Pons (tissue), 1 donor: ENCODE data around the gene CGB3.

Experiments
- DNase-seq: peaks from one replicate; pipeline ENCODE4 v3.0.0-alpha.2; 2016; ENCODE audit warnings: low spot score

The CGB3 gene

DNA sequence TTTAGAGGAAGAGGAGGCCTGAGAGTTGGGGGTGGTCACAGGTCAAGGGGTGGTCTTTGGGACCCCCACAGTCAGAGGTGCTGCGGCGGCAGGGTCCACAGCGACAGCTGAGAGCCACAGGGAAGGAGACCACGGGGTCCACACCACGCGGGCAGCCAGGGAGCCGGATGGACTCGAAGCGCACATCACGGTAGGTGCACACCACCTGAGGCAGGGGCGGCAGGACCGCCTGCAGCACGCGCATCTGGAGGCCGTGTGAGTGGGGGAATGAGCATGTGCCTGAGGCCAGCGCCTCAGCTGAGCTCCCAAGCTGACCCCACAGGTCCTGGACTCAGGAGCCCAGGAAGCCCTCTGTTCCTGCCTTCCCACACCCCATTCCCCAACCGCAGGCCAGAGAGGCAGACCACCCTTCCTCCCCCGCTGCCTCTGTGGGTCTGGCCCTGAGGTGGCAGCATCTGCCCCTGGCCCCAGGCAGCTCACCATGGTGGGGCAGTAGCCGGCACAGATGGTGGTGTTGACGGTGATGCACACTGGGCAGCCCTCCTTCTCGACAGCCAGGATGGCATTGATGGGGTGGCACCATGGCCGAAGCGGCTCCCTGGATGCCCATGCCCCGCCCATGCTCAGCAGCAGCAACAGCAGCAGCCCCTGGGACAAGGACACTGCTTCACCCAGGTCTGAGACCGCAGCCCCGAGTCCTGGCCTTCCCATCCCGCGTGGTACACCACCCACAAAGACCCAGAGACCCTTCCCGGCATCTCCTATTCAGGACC lies 7.9 kb downstream of the CGB3 start:
- DNase-seq = no peak

DNA sequence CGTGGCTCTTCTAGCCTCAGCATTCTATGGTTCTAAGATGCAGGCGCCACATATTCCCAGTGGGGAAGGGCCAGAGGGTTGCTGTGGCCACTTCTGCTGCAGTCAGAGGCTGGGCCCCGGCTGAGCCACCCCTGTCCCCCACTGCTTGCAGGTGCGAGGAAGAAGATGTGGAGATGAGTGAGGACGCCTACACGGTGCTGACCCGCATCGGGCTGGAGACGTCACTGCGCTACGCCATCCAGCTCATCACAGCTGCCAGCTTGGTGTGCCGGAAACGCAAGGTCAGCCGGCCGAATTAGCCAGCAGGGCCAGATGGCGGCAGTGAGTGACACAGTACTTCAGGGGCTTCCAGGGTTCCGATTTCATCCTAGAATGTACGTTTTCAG lies 9.3 kb downstream of the CGB3 start:
- DNase-seq = no peak

DNA sequence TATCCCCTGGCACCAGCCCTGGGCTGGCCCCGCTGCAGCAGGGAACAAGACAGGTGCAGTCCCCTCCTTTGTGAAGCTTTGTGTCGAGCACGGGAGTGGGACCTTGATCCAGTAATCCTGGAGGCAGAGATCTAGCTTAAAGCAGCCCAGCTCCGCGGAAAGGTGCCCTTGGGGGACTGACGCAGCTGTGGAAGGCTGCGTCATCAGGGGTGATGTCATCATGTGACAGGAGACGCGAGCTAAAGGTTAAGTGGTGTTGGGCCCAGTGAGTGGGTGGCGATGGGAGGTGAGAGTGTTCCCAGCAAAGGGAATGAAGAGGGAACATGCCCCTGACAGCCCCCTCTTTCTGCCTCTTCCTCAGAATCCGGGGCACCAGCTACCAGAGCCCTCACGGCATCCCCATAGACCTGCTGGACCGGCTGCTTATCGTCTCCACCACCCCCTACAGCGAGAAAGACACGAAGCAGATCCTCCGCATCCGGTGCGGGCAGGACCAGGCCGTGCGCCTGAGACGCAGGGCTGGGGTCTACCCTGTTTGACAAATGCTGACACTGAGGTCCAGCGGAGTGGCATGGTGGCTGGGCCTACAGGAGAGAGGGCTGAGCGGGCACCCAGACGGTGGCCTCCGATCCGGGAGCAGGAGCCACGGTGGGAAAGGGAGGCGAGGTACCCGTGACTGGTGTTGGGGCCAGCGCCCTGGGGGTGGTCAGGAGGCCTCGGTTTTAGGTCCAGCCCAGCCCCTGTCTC lies 9.8 kb downstream of the CGB3 start:
- no peak for DNase-seq

DNA sequence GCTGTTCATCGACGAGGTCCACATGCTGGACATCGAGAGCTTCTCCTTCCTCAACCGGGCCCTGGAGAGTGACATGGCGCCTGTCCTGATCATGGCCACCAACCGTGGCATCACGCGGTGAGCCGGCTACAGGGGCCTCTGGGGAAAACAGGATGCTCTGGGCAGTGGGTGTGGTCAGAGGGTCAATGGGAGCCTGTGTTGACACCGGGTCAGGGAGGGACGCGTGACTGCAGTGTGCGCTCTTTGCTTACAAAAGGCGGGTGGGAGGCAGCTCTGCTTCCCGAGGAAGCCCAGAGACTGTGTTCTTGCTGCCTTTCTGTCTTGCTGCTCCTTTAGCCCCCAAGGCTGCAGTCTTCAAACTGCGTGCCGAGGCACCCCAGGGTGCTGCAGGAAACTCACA lies 12.9 kb downstream of the CGB3 start:
- DNase-seq = no peak

DNA sequence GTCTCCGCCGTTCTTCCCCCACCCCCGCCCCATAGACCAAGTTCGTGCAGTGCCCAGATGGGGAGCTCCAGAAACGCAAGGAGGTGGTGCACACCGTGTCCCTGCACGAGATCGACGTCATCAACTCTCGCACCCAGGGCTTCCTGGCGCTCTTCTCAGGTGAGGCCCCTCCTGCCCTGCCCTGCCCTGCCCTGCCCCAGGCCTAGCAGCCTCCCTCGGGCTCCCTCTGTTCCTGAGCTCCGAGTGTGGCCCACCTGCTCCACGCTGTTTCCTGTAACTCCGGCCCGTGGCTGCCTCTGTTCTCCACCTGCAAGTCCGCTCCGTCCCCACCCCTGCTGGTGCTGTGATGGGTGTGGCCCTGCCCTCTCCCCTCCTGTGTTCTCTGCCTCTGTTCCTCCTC lies 13.7 kb downstream of the CGB3 start:
- no peak for DNase-seq

DNA sequence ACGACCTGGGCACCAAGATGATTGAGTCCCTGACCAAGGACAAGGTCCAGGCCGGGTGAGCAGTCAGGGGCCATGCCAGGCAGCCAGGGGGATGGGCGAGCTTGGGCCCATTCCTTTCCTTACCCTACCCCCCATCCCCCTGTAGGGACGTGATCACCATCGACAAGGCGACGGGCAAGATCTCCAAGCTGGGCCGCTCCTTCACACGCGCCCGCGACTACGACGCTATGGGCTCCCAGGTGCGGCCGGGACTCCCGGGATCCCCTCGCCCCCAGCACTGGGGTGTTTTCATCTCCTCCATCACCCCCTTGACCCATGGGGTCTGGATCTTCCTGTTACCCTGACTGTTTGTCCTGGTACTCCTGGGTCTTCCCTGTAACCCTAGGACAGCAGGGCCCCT lies 14.3 kb downstream of the CGB3 start:
- DNase-seq = no peak

DNA sequence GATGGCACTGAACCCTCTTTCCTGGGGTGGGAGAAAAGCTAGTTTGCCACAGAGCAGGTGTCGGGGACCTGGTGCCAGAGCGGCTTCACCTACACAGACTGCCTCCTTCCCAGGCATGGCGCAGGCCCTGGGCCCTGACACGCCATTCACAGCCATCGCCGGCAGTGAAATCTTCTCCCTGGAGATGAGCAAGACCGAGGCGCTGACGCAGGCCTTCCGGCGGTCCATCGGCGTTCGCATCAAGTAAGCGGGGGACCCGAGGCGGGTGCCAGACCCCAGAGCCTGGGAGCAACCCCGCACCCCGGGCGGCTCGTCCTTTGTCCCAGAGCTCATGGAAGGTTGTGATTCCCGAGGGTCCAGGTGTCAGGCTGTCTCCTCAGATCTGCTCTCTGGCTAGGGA lies 17.2 kb downstream of the CGB3 start:
- no peak for DNase-seq

DNA sequence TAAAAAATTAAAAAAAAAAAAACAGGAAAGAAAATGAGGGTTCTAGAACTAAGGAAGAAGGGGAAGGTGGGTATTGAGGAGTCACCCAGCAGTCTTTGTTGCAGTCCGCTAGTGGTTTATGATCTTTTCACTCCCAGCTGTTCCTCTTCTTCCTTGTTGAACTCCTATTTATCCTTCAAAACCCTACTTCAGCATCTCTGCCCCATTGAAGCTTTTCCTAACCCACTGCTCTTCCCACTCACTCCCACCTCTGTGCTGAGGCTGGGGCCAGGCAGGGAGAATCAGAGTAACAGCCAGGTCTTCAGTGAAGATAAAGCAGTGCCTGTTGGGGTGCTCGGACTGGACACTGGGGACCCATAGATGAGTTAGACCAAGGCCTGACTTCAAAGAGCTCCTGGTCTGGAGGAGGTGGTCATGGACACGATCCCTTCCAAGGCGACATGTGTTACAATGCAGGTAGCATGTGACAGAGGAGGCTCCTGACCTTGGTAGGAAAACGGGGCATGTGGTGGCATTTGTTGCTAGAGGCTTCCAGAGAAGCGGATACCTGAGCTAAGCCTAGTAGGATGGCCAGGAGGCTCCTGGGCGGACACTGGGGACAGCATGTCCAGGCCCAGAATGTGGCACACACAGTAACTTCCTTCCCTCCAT lies 19.0 kb downstream of the CGB3 start:
- no peak for DNase-seq

DNA sequence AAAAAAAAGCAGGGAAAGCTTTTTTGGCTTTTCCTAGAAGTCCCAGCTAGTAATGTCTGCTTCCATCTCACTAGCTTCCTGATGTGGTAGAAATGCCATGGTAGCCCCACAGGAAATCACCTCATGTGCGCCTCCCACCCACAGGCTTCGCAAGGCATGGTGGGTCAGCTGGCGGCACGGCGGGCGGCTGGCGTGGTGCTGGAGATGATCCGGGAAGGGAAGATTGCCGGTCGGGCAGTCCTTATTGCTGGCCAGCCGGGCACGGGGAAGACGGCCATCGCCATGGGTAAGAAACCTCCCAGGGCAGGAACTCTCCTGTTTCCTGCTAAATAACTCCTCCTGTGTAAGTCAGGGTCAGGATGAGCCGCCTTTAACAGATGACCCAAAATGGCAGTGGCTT lies 20.0 kb downstream of the CGB3 start:
- no peak for DNase-seq

DNA sequence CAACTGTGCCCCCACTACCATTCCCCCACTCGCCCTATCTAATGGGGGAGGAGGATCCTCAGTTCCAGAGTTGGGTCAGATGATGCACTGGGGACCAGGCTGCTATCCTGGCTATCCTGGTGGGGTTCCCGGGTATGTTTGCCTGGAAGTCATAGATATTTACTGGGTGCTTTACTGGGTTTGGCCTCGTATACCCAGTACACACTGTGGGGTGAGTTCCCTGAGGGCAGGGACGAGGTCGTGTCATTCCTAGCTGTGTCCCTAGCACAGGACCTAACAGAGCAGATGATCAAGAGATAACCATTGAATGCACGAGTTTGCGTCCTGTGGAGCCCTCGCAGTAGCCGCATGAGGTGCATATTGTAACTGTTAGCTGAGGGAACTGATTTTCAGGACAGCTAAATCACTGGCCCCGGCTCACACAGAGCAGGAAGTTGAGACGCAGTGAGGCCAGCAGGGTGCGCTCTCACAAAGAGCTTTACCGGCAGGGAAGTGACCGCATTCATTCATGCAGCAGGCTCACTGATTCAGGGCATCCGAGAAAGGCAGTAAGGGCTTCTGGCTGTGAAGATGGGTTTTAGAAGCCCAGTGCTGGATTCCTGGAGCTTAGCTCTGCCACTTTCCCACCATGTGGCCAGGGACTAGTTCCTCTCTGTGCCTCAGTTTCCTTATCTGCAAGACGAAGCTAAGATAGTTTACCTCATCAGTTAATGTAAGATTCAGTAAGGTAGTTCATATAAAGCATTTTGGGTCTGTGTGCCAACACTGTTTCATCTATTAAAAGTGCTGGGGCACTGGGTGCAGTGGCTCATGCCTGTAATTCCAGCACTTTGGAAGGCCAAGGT lies 24.4 kb downstream of the CGB3 start:
- no peak for DNase-seq

DNA sequence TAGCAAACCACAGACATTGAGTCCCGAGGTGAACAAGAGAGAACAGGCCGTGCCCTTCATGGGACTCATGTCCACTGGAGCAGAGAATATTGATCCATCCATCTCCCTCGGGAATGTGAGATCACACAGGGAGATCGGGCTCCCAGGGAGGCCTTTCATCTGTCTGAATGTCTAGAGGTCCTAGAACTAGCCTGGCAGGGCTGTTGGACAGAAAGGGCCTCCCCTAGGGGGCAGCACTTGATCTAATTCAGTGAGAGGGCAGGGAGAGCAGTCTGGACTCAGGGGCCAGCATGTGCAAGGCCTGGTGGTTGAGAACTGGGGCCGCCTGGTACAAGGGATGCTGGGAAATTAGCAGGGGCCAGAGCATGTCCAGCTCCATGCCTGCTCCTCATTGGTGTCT lies 26.2 kb downstream of the CGB3 start:
- no peak for DNase-seq

DNA sequence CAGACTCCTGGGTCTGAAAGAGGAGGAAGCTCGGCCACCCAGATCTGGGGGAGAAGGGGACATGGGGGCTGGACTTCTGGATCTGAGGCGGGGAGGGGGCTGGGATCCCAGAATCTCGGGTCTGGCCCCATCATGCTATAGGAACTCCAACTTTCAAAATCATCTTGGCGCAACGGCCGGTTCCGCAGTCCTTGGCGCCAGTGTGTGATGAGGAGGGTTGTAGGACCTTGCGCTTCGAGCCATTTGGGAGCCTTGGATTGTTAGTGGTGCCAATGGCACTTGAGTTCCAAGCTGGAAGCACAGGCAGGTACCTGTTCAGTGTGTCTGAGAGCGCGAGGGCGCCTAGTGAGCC lies 30.1 kb downstream of the CGB3 start:
- DNase-seq = peak; percentile 37

DNA sequence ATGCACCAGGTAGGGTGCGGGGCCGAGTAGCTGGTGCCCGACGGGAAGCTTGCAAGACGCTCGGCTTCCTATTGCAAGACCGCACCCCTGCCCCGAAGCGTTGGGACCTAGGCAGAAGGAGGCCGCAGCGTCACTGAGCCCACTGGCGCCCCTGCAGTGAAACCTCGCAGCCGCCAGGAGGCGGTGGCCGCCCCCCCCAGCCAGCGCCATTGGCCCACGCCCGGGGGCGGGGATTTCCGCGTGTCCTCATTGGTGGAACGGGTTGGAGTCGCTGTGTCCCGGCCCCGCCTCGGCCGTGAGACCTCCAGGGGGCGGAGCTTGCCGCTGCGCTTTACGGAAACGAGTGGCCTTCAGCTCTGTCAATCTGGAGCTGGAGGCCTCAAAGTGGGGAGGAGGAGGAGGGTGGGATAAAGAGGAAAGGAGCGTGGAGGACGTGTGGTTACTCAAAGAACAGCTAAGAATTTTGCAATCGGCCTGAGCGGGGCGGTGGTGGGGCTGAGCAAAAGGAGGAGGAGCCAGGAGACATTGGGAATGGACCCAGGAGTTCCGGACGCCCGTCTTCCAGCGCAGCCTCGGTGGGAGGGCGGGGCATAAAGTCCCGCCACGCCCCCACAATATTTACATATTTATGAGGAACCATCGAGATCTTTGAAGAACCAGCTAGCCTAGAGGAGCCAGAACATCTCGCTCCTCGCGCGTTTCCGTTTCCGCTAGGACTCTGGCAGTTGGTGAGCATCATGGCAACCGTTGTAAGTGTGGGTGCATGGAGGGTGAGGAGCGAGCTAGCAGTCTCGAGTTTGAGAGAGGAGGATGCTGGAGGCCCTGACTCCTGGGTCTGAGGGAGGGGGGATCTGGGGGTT lies 30.7 kb downstream of the CGB3 start, which contains the start of the genes GYS1 and RUVBL2:
GYS1 (minus strand) TSS at position 135 of the 860 bp plus-strand sequence. CDS start 197 bp downstream, outside the sequence.
RUVBL2 (plus strand) TSS at position 713 of the 860 bp plus-strand sequence; CDS start at position 738, 25 bp downstream.
- DNase-seq = peak; percentile 100

DNA sequence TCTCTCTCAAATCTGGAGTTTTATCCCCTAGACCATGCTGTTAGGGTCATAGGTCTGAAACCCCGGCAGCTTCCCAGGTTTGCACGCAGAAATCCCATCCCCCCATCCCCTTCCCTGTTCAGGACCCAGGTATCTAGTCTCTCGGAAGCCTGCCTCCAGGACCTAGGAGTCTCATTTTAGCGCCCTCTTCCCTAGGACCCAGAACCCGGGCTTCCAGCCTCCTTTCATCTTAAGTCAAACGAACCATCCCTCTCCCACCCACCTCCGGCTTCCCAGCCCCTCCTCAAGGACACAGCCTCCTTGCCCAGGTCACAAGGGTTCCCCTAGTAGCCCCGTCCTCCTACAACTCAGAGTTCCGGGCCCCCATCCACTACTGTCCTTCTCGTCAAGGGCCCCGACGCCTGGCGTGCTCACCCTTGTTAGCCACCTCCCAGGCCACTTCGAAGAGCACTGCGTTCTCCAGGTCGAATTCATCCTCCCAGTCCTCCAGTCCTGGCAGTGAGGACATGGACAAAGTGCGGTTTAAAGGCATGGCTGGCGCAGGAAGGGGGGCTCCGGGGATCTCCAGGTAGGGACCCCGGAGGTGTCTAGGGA lies 31.5 kb downstream of the CGB3 start:
- DNase-seq = no peak

DNA sequence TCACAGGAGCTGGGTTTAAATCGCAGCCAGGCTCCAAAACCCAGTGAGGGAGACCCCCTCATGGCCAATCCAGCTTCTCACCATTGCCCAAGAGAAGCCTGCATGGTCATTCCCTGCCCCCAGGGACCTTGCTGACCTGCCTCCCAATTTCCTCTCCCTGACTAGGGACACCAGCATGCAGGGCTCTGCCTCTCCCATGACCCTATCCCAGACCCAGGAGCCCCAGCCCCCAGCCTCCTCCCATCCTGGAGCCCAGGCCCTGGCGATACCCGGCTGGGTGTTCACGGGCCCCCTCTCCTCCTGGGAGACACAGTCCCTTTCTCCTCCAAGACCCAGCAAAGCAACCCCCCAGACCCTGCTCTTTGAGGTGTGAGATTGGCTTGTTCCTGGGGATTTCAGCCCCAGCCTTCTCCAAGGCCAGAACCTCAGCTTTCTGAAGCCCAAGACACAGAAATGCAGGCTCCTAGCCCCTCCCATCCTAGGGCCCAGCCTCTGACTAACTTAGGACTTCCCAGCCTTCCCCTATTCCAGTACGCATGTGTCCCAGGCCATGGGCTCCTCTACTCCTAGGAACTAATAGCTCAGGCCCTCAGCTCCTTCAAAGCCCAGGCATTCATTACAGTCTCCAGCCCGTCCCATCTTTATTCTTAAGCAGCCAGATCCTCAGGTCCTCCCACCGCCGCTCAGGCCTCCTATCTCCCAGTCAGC lies 32.1 kb downstream of the CGB3 start:
- peak; percentile 41 for DNase-seq

DNA sequence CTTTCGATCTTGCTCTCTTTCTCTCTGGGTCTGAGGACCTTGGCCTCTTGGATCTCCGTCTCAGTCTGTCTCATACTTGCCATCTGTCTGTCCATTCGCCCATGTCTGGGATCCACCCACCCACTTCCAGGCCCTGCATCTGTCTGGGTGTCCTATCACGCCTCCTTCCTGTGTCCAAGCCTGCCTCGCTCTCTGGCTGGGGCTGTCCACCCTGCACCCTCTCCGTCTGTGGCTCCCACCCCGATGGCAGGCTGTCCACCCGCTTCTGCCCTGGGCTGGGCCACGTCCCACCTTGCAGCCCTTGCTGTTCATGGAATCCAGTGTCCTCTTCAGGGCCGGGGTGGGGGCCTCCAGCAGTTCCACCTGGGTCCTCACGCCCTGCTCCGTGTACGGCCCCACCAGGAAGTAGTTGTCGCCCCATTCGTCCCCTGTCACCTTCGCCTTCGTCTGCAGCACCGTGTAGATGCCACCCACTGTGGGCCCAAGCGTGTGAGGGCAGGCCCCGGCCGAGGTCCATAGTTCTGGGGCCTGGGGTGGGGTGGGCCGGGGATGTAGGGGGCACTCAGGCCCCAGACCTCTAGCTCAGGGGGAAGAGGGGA lies 33.0 kb downstream of the CGB3 start:
- no peak for DNase-seq

DNA sequence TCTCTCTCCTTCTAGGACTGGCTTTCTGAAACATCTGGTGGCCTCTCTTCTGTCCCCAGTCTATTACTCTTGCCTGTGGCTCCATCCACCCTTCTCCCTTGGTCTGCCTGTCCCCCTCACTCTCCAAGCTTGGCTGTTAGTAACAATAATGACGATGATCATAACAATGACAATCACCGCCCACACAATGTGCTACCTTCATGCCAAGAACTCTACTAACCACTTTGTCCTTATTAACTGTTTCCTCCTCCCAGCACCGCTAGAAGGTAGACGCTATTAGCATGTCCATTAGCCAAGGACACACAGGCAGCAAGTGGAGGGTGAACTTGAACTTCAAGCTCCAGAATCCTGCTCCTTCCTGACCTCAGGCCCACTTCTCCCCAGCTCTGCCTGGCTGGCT lies 33.7 kb downstream of the CGB3 start:
- no peak for DNase-seq

DNA sequence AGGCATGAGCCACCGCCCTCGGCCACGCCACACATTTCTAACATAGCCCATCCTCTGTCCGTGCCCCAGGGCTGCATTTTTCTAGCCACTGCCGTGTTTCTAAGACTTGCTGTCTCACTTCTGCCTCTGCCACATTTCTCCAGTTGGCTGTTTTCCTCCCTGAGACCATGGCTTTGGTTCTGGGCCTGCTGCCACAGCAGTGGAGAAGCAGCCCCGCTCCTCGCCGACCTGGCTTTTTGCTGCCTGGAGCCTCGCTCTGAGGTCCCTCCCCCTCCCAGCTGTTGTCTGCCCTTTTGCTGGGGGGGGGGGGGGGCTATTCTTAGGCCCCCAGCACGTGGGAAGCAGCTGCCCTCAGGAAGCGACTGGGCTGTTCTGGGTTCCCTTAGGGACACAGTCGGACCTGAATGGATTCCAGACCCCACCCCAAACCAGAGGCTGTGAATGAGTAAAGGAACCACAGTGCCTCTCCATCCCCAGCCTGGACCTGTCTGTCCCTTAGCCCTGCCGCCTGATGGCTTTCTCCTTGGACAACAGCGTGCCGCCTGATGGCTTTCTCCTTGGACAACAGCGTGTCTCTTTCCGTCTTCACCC lies 34.3 kb downstream of the CGB3 start:
- DNase-seq = no peak

DNA sequence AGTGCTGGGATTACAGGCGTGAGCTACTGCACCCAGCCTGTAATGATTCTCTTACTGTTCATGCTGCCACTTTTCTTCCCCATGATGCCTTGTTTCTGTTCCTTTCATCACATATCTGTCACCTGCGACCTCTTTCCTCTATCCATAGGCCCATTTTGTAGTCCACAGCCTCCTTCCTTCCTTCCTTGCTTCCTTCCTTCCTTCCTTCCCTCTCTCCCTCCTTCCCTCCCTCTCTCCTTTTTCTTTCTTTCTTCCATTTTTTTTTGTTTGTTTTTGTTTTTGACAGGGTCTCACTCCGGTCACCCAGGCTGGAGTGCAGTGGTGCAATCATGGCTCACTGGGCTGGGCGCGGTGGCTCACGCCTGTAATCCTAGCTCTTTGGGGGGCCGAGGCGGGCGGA lies 35.3 kb downstream of the CGB3 start:
- DNase-seq = no peak
